HFFc6 (cell line): ENCODE results near the gene SLC4A1AP. TPM values are rescaled to one million over a fixed set of nuclear protein-coding genes. Genes with fewer than 3 reads are reported as not detected.

Experiments used
- DNase-seq: peaks from one replicate; pipeline ENCODE4 v3.0.0-alpha.2; 2018
- H3K27ac Mint-ChIP-seq: 2 replicates; pipeline ENCODE4 v1.8.0; 2020; ENCODE audit warnings: mild to moderate bottlenecking, mixed read lengths
- H3K27me3 Mint-ChIP-seq: 2 replicates; pipeline ENCODE4 v1.8.0; 2021; ENCODE audit warnings: mild to moderate bottlenecking, moderate library complexity, mixed read lengths; ENCODE audit not compliant: insufficient read depth
- H3K36me3 Mint-ChIP-seq: 2 replicates; pipeline ENCODE4 v1.8.0; 2021; ENCODE audit warnings: low read depth, mixed read lengths
- H3K4me1 Mint-ChIP-seq: 2 replicates; pipeline ENCODE4 v1.8.0; 2020; ENCODE audit warnings: low read depth, mixed read lengths
- H3K4me3 Mint-ChIP-seq: 2 replicates; pipeline ENCODE4 v1.8.0; 2020; ENCODE audit warnings: mild to moderate bottlenecking, moderate library complexity, mixed read lengths
- H3K9me3 Mint-ChIP-seq: 2 replicates; pipeline ENCODE4 v1.8.0; 2020; ENCODE audit warnings: mild to moderate bottlenecking, mixed read lengths
- total RNA-seq, 6 experiments: library from RNA; stranded (reverse); fragmentation: NEBNext Ultra II Directional; extraction: Animal tissue kit (Norgen Biotek cat#: 25700); gene quantifications; 2 replicates in 1 of 6; 3 replicates in 5 of 6; pipeline ENCODE4 v1.2.3, GENCODE V29; 2021
- TF ChIP-seq, protein P1 (sequence below): fragments of 200-600 bp; sonication (generic); IDR thresholded peaks from 2 replicates; pipeline ENCODE4 v1.5.0; 2021; ENCODE audit warnings: antibody characterized with exemption, mild to moderate bottlenecking

SLC4A1AP gene
- total RNA-seq, 6 experiments from 2014 or later: 23.0 to 27.1 (median 24.5) TPM

DNA sequence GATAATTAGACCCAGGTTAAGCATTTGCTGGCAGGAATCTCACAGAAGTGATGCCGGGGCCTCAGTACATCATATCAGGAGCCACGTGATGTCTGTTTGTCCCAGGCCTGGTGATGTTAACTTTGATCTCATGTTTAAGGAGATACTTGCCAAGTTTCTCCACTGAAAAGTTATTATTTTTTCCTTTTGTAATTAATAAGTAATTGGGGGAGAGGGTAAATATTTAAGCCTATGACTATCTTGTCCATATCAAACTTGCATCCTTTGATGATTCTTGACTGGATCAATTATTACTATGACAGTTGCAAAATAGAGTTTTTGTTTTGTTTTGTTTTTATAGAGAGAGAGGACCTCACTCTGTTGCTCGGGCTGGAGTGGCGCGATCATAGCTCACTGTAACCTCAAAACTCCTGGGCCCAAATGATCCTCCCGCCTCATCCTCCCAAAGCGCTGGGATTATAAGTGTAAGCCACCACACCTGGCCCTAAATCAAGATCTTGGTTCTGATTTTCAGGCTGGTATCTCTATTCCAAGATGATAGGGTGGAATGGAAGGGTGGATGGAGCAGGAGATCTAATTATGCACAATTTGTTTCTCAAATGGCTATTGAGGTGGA is 46.4 kb downstream of the SLC4A1AP start:
- Mint-ChIP-seq H3K9me3 (no peaks in the 10 kb centered on the region), H3K27ac (no peak overlapping the region), H3K36me3 (no peaks in the 10 kb centered on the region), H3K4me1 (peaks cover 43% of the 10 kb centered on the region), H3K27me3 (peaks cover 3% of the 10 kb centered on the region), H3K4me3 (no peak overlapping the region)
- no peak for DNase-seq
- TF ChIP-seq, protein P1, sequence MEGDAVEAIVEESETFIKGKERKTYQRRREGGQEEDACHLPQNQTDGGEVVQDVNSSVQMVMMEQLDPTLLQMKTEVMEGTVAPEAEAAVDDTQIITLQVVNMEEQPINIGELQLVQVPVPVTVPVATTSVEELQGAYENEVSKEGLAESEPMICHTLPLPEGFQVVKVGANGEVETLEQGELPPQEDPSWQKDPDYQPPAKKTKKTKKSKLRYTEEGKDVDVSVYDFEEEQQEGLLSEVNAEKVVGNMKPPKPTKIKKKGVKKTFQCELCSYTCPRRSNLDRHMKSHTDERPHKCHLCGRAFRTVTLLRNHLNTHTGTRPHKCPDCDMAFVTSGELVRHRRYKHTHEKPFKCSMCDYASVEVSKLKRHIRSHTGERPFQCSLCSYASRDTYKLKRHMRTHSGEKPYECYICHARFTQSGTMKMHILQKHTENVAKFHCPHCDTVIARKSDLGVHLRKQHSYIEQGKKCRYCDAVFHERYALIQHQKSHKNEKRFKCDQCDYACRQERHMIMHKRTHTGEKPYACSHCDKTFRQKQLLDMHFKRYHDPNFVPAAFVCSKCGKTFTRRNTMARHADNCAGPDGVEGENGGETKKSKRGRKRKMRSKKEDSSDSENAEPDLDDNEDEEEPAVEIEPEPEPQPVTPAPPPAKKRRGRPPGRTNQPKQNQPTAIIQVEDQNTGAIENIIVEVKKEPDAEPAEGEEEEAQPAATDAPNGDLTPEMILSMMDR: no peak

DNA sequence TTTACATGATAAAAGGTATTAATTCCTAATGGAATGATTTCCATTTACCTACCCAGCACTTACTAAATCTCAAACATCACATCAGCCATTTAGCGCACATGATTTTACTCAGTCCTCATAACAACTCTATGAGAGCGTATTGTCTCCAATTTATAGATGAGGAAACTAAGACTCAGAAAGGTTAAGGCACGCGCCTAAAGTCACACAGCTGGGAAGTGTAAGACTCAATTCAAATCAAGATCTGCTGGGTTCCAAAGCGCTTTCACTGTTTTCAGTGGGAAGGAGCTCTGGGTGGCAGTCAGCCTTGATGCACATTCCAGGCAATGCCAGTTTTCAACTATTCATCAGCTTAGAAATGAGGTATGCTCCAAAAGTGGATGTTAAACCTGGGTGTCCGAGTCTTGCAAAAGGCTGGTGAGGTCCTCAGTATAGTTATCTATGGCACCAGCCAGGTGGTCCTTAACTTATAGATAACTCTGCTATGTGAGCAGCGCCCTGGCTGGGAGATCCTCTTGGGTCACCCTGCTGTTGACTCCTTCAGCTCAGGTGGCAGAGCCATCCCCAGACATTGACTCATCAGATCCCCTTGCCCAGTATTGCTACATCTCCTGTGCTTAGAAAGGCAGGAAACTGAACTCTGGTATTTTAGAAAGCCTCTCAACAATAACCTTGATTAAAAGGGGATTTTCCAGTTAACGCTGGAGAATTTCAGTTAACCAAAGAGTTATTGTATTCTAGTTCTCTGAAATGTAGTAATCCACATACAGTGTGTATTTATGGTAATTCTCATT is 47.1 kb downstream of the SLC4A1AP start:
- DNase-seq: no peak
- Mint-ChIP-seq H3K4me3 (no peak overlapping the region), H3K4me1 (peaks cover 36% of the 10 kb centered on the region), H3K27ac (no peak overlapping the region), H3K36me3 (no peaks in the 10 kb centered on the region), H3K27me3 (peaks cover 3% of the 10 kb centered on the region), H3K9me3 (no peaks in the 10 kb centered on the region)
- TF ChIP-seq, protein P1: no peak

DNA sequence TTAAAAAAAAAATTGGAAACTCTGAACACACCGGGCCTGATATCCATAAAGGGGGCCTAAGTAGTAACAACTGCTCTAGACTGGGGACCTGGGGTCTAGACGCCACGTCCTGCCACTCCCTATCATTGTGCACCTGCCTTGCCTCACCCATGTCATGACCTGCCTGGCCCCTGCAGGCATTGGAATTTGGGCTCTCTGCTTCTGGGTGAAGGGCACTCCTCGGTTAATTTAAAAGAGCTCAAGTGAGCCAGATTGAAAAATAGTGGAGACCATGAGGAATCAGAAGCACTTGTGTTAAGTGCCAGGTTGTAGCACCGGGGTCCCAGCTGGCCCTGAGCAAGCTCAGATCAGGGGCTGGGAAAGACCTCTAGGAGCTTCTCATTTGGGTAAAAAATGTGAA is 48.1 kb downstream of the SLC4A1AP start:
- peaks cover 32% of the 10 kb centered on the region for H3K4me1 Mint-ChIP-seq
- no peaks in the 10 kb centered on the region for H3K9me3 Mint-ChIP-seq
- H3K27me3 Mint-ChIP-seq: peaks cover 3% of the 10 kb centered on the region
- TF ChIP-seq, protein P1: no peak
- H3K36me3 Mint-ChIP-seq: no peaks in the 10 kb centered on the region
- DNase-seq: no peak
- no peak overlapping the region for H3K27ac Mint-ChIP-seq
- no peak overlapping the region for H3K4me3 Mint-ChIP-seq

DNA sequence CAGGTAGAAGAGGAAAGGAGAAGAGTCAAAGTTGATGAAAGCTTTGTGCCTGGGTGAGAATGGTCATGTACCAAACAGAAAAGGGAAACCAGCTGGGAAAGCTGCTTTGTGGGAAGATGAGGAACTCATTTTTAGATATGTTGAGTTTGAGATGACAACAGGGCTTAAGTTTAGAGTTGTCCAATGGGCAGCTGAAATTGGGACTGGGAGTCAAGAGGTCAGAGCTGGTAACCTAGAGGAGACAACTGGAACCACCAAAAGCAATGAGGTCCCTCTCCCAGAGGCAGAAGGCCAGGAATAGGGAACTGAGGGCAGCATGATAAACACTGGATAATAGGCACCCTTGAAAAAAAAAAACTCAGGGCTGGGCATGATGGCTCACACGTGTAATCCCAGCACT is 48.8 kb downstream of the SLC4A1AP start:
- H3K9me3 Mint-ChIP-seq: no peaks in the 10 kb centered on the region
- no peaks in the 10 kb centered on the region for H3K36me3 Mint-ChIP-seq
- no peak for DNase-seq
- H3K4me1 Mint-ChIP-seq: peaks cover 32% of the 10 kb centered on the region
- no peak overlapping the region for H3K4me3 Mint-ChIP-seq
- no peak overlapping the region for H3K27ac Mint-ChIP-seq
- TF ChIP-seq, protein P1: no peak
- H3K27me3 Mint-ChIP-seq: peaks cover 3% of the 10 kb centered on the region

DNA sequence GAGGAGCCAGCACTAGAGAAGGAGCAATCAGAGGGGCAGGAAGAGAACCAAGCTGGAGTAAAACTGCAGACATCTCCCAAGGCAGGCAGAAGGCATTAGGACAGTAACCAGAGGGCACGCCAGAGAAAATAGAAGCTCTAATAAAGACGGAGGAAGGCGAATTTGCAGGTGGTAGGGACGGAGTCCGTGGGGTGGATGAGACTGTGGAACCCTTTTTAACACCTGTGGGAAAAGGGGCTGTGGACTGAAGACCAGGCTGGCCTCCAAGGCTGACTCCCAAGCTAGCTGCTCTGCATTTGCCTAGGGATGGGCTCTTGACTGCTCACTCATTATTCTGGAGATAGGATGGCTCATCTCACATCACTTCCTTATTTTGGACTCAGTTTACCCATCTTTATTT is 49.5 kb downstream of the SLC4A1AP start:
- Mint-ChIP-seq H3K4me1 (peaks cover 29% of the 10 kb centered on the region), H3K36me3 (no peaks in the 10 kb centered on the region), H3K9me3 (no peaks in the 10 kb centered on the region), H3K4me3 (no peak overlapping the region), H3K27ac (peak overlapping the region; percentile 46; the same call in 1 of the 2 replicates), H3K27me3 (peaks cover under 1% of the 10 kb centered on the region; the same call in 1 of the 2 replicates)
- DNase-seq: no peak
- TF ChIP-seq, protein P1: no peak
